Suprapubic skin (tissue), 4 donors: ENCODE measurements around the gene PLEKHG4B. TPM values are rescaled to one million over a fixed set of nuclear protein-coding genes. Genes with fewer than 3 reads are reported as not detected.
"Not testable (repeated sequence)": the region's sequence is repeated elsewhere in the genome, so short reads cannot be mapped to it uniquely, and the experiment has no call there.

Source experiments
- DNase-seq, 2 donors: peaks; one replicate each; pipeline ENCODE4 v3.0.0-alpha.2; 2019; ENCODE audit warnings: low spot score in 2 of 2
- H3K27ac ChIP-seq: fragments of 200-600 bp; sonication (generic); one replicate; pipeline ENCODE4 v1.5.1; 2019
- H3K27me3 ChIP-seq: fragments of 200-600 bp; sonication (generic); one replicate; pipeline ENCODE4 v1.5.1; 2019
- H3K36me3 ChIP-seq: fragments of 200-600 bp; sonication (generic); one replicate; pipeline ENCODE4 v1.5.1; 2019
- H3K4me1 ChIP-seq: fragments of 200-600 bp; sonication (generic); one replicate; pipeline ENCODE4 v1.5.1; 2019
- H3K4me3 ChIP-seq: fragments of 200-600 bp; sonication (generic); one replicate; pipeline ENCODE4 v1.5.1; 2019; ENCODE audit warnings: mild to moderate bottlenecking
- H3K9me3 ChIP-seq: fragments of 200-600 bp; sonication (generic); one replicate; pipeline ENCODE4 v1.5.1; 2019
- CTCF ChIP-seq, 2 donors: fragments of 200-600 bp in 1 of 2; fragments of 450-650 bp in 1 of 2; sonication (generic) in 1 of 2; IDR thresholded peaks; one replicate each; pipeline ENCODE4 v1.5.1; 2016 to 2019; ENCODE audit warnings: antibody characterized with exemption in 2 of 2, mild to moderate bottlenecking in 1 of 2, moderate library complexity in 1 of 2
- EP300 ChIP-seq: sonication (generic); formaldehyde crosslinking; IDR thresholded peaks from one replicate; pipeline ENCODE4 v1.6.1; 2017; ENCODE audit warnings: antibody characterized with exemption
- POLR2A ChIP-seq, 2 donors: fragments of 450-650 bp; IDR thresholded peaks; one replicate each; pipeline ENCODE4 v1.6.1; 2017; ENCODE audit warnings: antibody characterized with exemption in 2 of 2, mild to moderate bottlenecking in 2 of 2, moderate library complexity in 2 of 2
- POLR2AphosphoS5 ChIP-seq, 3 donors: sonication (generic); formaldehyde crosslinking; IDR thresholded peaks; one replicate each; pipeline ENCODE4 v1.6.1; 2017; ENCODE audit warnings: antibody characterized with exemption in 3 of 3
- WGBS: methylation state at CpG from one replicate; pipeline ENCODE4 v1.1.5; 2018; 5-methylcytosine and 5-hydroxymethylcytosine counted together
- total RNA-seq, 4 donors: library from RNA; depleted of rRNA; stranded (reverse); fragments of >200 nt; gene quantifications; one replicate each; pipeline ENCODE4 v1.1.0, GENCODE V29; 2016

The PLEKHG4B gene
- total RNA-seq, 4 donors from 2014 or later = 0.45 to 2.4 (median 1.2) TPM

- H3K4me1 ChIP-seq = peaks cover 14% of the 10 kb centered on the region
- 90% methylated on average over 28 of the region's 28 CpGs for WGBS
- H3K36me3 ChIP-seq = no peaks in the 10 kb centered on the region
- DNase-seq = no peak
- H3K27ac ChIP-seq = no peak overlapping the region
- peaks cover 55% of the 10 kb centered on the region for H3K27me3 ChIP-seq
- H3K9me3 ChIP-seq = no peaks in the 10 kb centered on the region
- H3K4me3 ChIP-seq = no peak overlapping the region
- TF ChIP-seq POLR2AphosphoS5 (IDR thresholded peaks at IDR 0.05) (no peak), EP300 (no peak), POLR2A (IDR thresholded peaks at IDR 0.05) (no peak), CTCF (IDR thresholded peaks at IDR 0.05) (no peak)
Measured at GRCh38 chr5:54876-55569, 36.9 kb upstream of the PLEKHG4B start.

GRCh38 chr5:56561-57290 lies 35.2 kb upstream of the PLEKHG4B start:
- Histone ChIP-seq H3K36me3 (no peaks in the 10 kb centered on the region), H3K4me3 (no peak overlapping the region), H3K27me3 (peaks cover 50% of the 10 kb centered on the region), H3K9me3 (no peaks in the 10 kb centered on the region), H3K27ac (no peak overlapping the region), H3K4me1 (peaks cover 14% of the 10 kb centered on the region)
- no peak for DNase-seq
- no peak for TF ChIP-seq EP300
- no peak for TF ChIP-seq POLR2AphosphoS5 (IDR thresholded peaks at IDR 0.05)
- TF ChIP-seq CTCF (IDR thresholded peaks at IDR 0.05) = no peak
- no peak for TF ChIP-seq POLR2A (IDR thresholded peaks at IDR 0.05)
- 68% methylated on average over 7 of the region's 9 CpGs for WGBS

- 65% methylated on average over 1 of the region's 1 CpG for WGBS
- H3K4me3 ChIP-seq, H3K27ac ChIP-seq, H3K36me3 ChIP-seq, H3K9me3 ChIP-seq, DNase-seq, H3K4me1 ChIP-seq: not testable (repeated sequence)
- peaks cover 18% of the 10 kb centered on the region for H3K27me3 ChIP-seq
Measured at GRCh38 chr5:60250-60649, 31.7 kb upstream of the PLEKHG4B start.

GRCh38 chr5:70440-70839 lies 21.5 kb upstream of the PLEKHG4B start:
- Histone ChIP-seq H3K27me3 (peaks cover 24% of the 10 kb centered on the region), H3K36me3 (no peaks in the 10 kb centered on the region), H3K27ac (no peak overlapping the region), H3K9me3 (peaks cover 2% of the 10 kb centered on the region), H3K4me1 (no peaks in the 10 kb centered on the region), H3K4me3 (no peak overlapping the region)
- WGBS = 71% methylated on average over 1 of the region's 1 CpG
- TF ChIP-seq POLR2AphosphoS5 (IDR thresholded peaks at IDR 0.05) = no peak
- TF ChIP-seq POLR2A (IDR thresholded peaks at IDR 0.05) = no peak
- TF ChIP-seq EP300 = no peak
- TF ChIP-seq CTCF (IDR thresholded peaks at IDR 0.05) = no peak
- DNase-seq = no peak

GRCh38 chr5:72316-73180 lies 19.4 kb upstream of the PLEKHG4B start:
- H3K4me1 ChIP-seq, H3K9me3 ChIP-seq, DNase-seq, H3K4me3 ChIP-seq, H3K27ac ChIP-seq, H3K36me3 ChIP-seq: not testable (repeated sequence)
- WGBS = 89% methylated on average over 11 of the region's 31 CpGs
- peaks cover 28% of the 10 kb centered on the region for H3K27me3 ChIP-seq

GRCh38 chr5:73181-73447 lies 18.9 kb upstream of the PLEKHG4B start:
- WGBS = no CpG with 5 or more reads among the region's 9 CpGs
- H3K27ac ChIP-seq, DNase-seq, H3K4me1 ChIP-seq, H3K9me3 ChIP-seq, H3K36me3 ChIP-seq, H3K4me3 ChIP-seq: not testable (repeated sequence)
- H3K27me3 ChIP-seq = peaks cover 29% of the 10 kb centered on the region
